Endothelial cell of umbilical vein (primary cell): ENCODE measurements around the gene CLOCK. TPM values are rescaled to one million over a fixed set of nuclear protein-coding genes. Genes with fewer than 3 reads are reported as not detected.

Experiments
- BruUV-seq: library from RNA; stranded (reverse); fragments of 400-500 nt; replicated peaks from 2 replicates; lab custom pipeline; 2021; lab: Mats Ljungman, UMichigan
- CTCF ChIA-PET: fragments of 300-600, 350-600 bp; sonication (Branson Sonifier 250); formaldehyde crosslinking; loops from one replicate; lab custom pipeline; 2021; ENCODE audit warnings: antibody characterized with exemption, inconsistent platforms; lab: Charles Lee
- POLR2A ChIA-PET: fragments of 300-600, 350-600 bp; sonication (Branson Sonifier 250); formaldehyde crosslinking; loops from one replicate; lab custom pipeline; 2021; ENCODE audit warnings: antibody characterized with exemption, inconsistent platforms; lab: Charles Lee
- DNase-seq: peaks from one replicate; pipeline ENCODE4 v3.0.0-alpha.2; 2011; ENCODE audit warnings: low read depth, low spot score
- FAIRE-seq: peaks from 2 replicates; lab custom pipeline; 2011; peaks lifted over from hg19 to GRCh38; lab: Jason Lieb, UNC
- H2AFZ ChIP-seq: 2 replicates; pipeline ENCODE4 v1.6.0; 2012; ENCODE audit warnings: low read depth, low read length, control low read depth, inconsistent platforms
- H3K27ac ChIP-seq: 2 replicates; pipeline ENCODE4 v1.5.1; 2011; ENCODE audit warnings: low read depth, mild to moderate bottlenecking, control low read depth, low read length, moderate library complexity; ENCODE audit not compliant: insufficient read depth
- H3K27me3 ChIP-seq, 2 experiments: 2 replicates each; pipeline versions ENCODE4 v1.6.0 to v1.6.1; 2011; ENCODE audit warnings: low read length in 2 of 2, mixed read lengths in 1 of 2; ENCODE audit not compliant: control insufficient read depth in 2 of 2, insufficient read depth in 2 of 2
- H3K36me3 ChIP-seq, 2 experiments: 2 replicates in 1 of 2; 3 replicates in 1 of 2; pipeline ENCODE4 v1.5.1; 2011; ENCODE audit warnings: low read length in 2 of 2, mild to moderate bottlenecking in 1 of 2, moderate library complexity in 1 of 2; ENCODE audit not compliant: control insufficient read depth in 2 of 2, insufficient read depth in 2 of 2; ENCODE audit errors: extremely low read depth in 1 of 2
- H3K4me1 ChIP-seq: 3 replicates; pipeline ENCODE4 v1.5.1; 2011; ENCODE audit warnings: mild to moderate bottlenecking, low read length; ENCODE audit not compliant: control insufficient read depth, insufficient read depth; ENCODE audit errors: extremely low read depth
- H3K4me2 ChIP-seq: 2 replicates; pipeline ENCODE4 v1.6.1; 2011; ENCODE audit warnings: low read length, control low read depth, mixed read lengths; ENCODE audit not compliant: insufficient read depth
- H3K4me3 ChIP-seq, 3 experiments: fragments of 200-600 bp in 1 of 3; sonication (generic), shearing (Covaris generic) in 1 of 3; replicated peaks in 1 of 3; 2 replicates each; pipeline ENCODE4 v1.5.1; 2011 to 2016; ENCODE audit warnings: control low read depth in 3 of 3, low read length in 3 of 3, mild to moderate bottlenecking in 2 of 3, inconsistent platforms in 1 of 3, low read depth in 1 of 3, moderate library complexity in 1 of 3; ENCODE audit not compliant: insufficient read depth in 1 of 3
- H3K79me2 ChIP-seq: 2 replicates; pipeline ENCODE4 v1.6.0; 2012; ENCODE audit warnings: low read length, inconsistent platforms; ENCODE audit not compliant: control insufficient read depth, insufficient read depth
- H3K9ac ChIP-seq: replicated peaks from 2 replicates; pipeline ENCODE3; 2011; ENCODE audit warnings: low read length, control low read depth; ENCODE audit not compliant: insufficient read depth; ENCODE audit errors: extremely low read depth
- H3K9me1 ChIP-seq: replicated peaks from 3 replicates; pipeline ENCODE4 v1.6.0; 2011; ENCODE audit warnings: mild to moderate bottlenecking, low read length; ENCODE audit not compliant: control insufficient read depth, insufficient read depth; ENCODE audit errors: extremely low read depth
- H3K9me3 ChIP-seq: replicated peaks from 2 replicates; pipeline ENCODE4 v1.5.1; 2012; ENCODE audit warnings: low read length, inconsistent platforms; ENCODE audit not compliant: control insufficient read depth, insufficient read depth
- H4K20me1 ChIP-seq: replicated peaks from 2 replicates; pipeline ENCODE3; 2011; ENCODE audit warnings: mild to moderate bottlenecking, low read length; ENCODE audit not compliant: control insufficient read depth, insufficient read depth; ENCODE audit errors: extremely low read depth
- EZH2 ChIP-seq: IDR thresholded peaks from 2 replicates; pipeline ENCODE4 v1.6.1; 2012; ENCODE audit warnings: borderline replicate concordance, low read depth, mild to moderate bottlenecking, moderate library complexity, low read length, inconsistent platforms; ENCODE audit not compliant: severe bottlenecking
- FOS ChIP-seq: IDR thresholded peaks from 2 replicates; pipeline ENCODE4 v1.6.1; 2011; ENCODE audit warnings: mild to moderate bottlenecking, low read length, moderate library complexity, borderline replicate concordance; ENCODE audit not compliant: insufficient read depth
- GATA2 ChIP-seq: IDR thresholded peaks from 2 replicates; pipeline ENCODE4 v1.7.0; 2011; ENCODE audit warnings: low read depth, mild to moderate bottlenecking, moderate library complexity, mixed read lengths, low read length; ENCODE audit not compliant: insufficient read length, insufficient read depth
- JUN ChIP-seq: IDR thresholded peaks from 2 replicates; pipeline ENCODE4 v1.6.1; 2011; ENCODE audit warnings: borderline replicate concordance, low read depth; ENCODE audit not compliant: insufficient read length, insufficient read depth
- MYC ChIP-seq: IDR thresholded peaks from one replicate; pipeline ENCODE4 v1.6.1; 2011; ENCODE audit warnings: mild to moderate bottlenecking, low read depth, low read length
- POLR2A ChIP-seq: IDR thresholded peaks from 2 replicates; pipeline ENCODE4 v1.6.1; 2012; ENCODE audit warnings: low read depth, mild to moderate bottlenecking, control low read depth, low read length
- POLR2AphosphoS5 ChIP-seq: IDR thresholded peaks from 2 replicates; pipeline ENCODE4 v1.6.1; 2012; ENCODE audit warnings: low read depth, mild to moderate bottlenecking, control low read depth, low read length, moderate library complexity; ENCODE audit not compliant: insufficient read depth
- dilution Hi-C: fragments of 300-500 bp; cut with MboI; formaldehyde crosslinking; loops from one replicate; pipeline ENCODE4 v1.15.0; 2019; ENCODE audit warnings: low sequenced_read_pairs; ENCODE audit not compliant: extremely low pct_ligation_motif_present
- intact Hi-C: fragments of 100-400 bp; cut with micrococcal nuclease; formaldehyde crosslinking; loops from one replicate; pipeline ENCODE4 v1.10.0; 2022
- polyA plus RNA-seq, 4 experiments: library from polyadenylated mRNA; depleted of rRNA in 3 of 4; stranded (reverse) in 3 of 4; unstranded in 1 of 4; fragments of >200 nt; gene quantifications; 2 replicates each; pipeline versions ENCODE4 v1.2.1 to v1.2.3, GENCODE V29; 2011 to 2012; ENCODE audit warnings: missing spikeins in 1 of 4
- total RNA-seq: library from RNA; stranded (reverse); gene quantifications from 2 replicates; pipeline ENCODE4 v1.2.3, GENCODE V29; 2021
- TF ChIP-seq, protein P1 (sequence below), 2 donors: IDR thresholded peaks; 1 replicate in 1 of 2; 2 replicates in 1 of 2; pipeline ENCODE4 v1.5.1; 2011; ENCODE audit warnings: low read length in 2 of 2, mild to moderate bottlenecking in 2 of 2, moderate library complexity in 2 of 2, control low read depth in 1 of 2, inconsistent platforms in 1 of 2, low read depth in 1 of 2; ENCODE audit not compliant: insufficient read depth in 1 of 2; ENCODE audit errors: extremely low read depth in 1 of 2
- TF ChIP-seq, protein P2 (sequence below): IDR thresholded peaks from 2 replicates; pipeline ENCODE4 v1.6.1; 2011; ENCODE audit not compliant: insufficient read depth, insufficient read length

CLOCK gene
- total and polyA plus RNA-seq, 2 donors (not counting 3 experiments of a cell fraction or from before 2014, with no cell fraction given), result 7.5 to 23.8 TPM

DNA sequence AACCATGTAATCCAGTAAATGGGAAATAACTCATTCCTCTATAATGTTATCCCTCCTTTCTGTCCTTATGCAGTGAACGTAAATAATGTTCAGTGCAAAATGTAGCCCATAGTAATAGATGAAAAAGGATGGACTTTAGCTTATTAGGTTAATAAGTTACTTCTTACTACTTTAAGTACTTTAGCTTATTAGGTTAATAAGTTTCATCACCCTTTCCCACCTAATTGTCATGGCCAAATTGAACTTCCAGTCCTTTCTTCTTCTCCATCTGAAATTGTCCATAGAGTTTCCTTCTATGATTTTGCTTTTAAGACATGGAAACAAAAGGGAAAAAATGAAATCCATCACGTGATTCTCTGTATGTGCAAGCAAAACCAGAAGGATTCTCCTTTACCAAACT, 166.1 kb downstream of the CLOCK start:
- H2AFZ ChIP-seq, result no peak overlapping the region
- H4K20me1 ChIP-seq, result no peaks in the 10 kb centered on the region
- H3K4me3 ChIP-seq, result no peak overlapping the region
- no peaks in the 10 kb centered on the region for H3K9me1 ChIP-seq
- H3K4me2 ChIP-seq, result no peak overlapping the region
- H3K36me3 ChIP-seq, result no peaks in the 10 kb centered on the region
- ChIA-PET CTCF (no interaction called here), POLR2A (no interaction called here)
- H3K27ac ChIP-seq, result no peak overlapping the region
- dilution Hi-C loops (no loop called here), intact Hi-C loops (no loop called here)
- FAIRE-seq, result no peak
- BruUV-seq, result no TSS peak
- H3K79me2 ChIP-seq, result no peaks in the 10 kb centered on the region
- no peaks in the 10 kb centered on the region for H3K27me3 ChIP-seq
- DNase-seq, result no peak
- TF ChIP-seq EZH2 (no peak), POLR2A (no peak), GATA2 (no peak), MYC (no peak), JUN (no peak), FOS (no peak), POLR2AphosphoS5 (no peak)
- TF ChIP-seq, protein P1, sequence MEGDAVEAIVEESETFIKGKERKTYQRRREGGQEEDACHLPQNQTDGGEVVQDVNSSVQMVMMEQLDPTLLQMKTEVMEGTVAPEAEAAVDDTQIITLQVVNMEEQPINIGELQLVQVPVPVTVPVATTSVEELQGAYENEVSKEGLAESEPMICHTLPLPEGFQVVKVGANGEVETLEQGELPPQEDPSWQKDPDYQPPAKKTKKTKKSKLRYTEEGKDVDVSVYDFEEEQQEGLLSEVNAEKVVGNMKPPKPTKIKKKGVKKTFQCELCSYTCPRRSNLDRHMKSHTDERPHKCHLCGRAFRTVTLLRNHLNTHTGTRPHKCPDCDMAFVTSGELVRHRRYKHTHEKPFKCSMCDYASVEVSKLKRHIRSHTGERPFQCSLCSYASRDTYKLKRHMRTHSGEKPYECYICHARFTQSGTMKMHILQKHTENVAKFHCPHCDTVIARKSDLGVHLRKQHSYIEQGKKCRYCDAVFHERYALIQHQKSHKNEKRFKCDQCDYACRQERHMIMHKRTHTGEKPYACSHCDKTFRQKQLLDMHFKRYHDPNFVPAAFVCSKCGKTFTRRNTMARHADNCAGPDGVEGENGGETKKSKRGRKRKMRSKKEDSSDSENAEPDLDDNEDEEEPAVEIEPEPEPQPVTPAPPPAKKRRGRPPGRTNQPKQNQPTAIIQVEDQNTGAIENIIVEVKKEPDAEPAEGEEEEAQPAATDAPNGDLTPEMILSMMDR (IDR thresholded peaks at IDR 0.05; ENCODE audit: extremely low read depth in 1 of 2, insufficient read depth in 1 of 2, low read depth in 1 of 2, low read length in 2 of 2), result no peak
- TF ChIP-seq, protein P2, sequence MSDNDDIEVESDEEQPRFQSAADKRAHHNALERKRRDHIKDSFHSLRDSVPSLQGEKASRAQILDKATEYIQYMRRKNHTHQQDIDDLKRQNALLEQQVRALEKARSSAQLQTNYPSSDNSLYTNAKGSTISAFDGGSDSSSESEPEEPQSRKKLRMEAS, result no peak
- no peaks in the 10 kb centered on the region for H3K9me3 ChIP-seq
- no peak overlapping the region for H3K9ac ChIP-seq
- H3K4me1 ChIP-seq, result no peaks in the 10 kb centered on the region
